AG04450 (cell line): ENCODE measurements around the gene UNKL. TPM values are rescaled to one million over a fixed set of nuclear protein-coding genes. Genes with fewer than 3 reads are reported as not detected.

ENCODE experiments used
- CTCF ChIA-PET: fragments of 300-600, 350-600 bp; formaldehyde crosslinking; extraction: SDS; loops from one replicate; lab custom pipeline; 2022; ENCODE audit warnings: antibody characterized with exemption, inconsistent platforms; lab: Charles Lee
- POLR2A ChIA-PET: fragments of 350-600 bp; formaldehyde crosslinking; extraction: SDS; loops from one replicate; lab custom pipeline; 2021; ENCODE audit warnings: antibody characterized with exemption, inconsistent platforms; lab: Yijun Ruan, JAX
- DNase-seq: peaks from one replicate; pipeline ENCODE4 v3.0.0-alpha.2; 2011; ENCODE audit warnings: low read depth, low spot score
- H3K27ac ChIP-seq: one replicate; pipeline ENCODE4 v1.5.1; 2012; ENCODE audit warnings: low read depth, low read length, control low read depth
- H3K27me3 ChIP-seq: one replicate; pipeline ENCODE4 v1.6.0; 2012; ENCODE audit warnings: low read length; ENCODE audit not compliant: control insufficient read depth, insufficient read depth
- H3K4me3 ChIP-seq: 2 replicates; pipeline ENCODE4 v1.5.1; 2011; ENCODE audit warnings: mild to moderate bottlenecking, low read depth, low read length, control low read depth
- H3K9me3 ChIP-seq: 2 replicates; pipeline ENCODE4 v1.5.1; 2012; ENCODE audit warnings: low read length; ENCODE audit not compliant: control insufficient read depth, insufficient read depth
- CTCF ChIP-seq: IDR thresholded peaks from 2 replicates; pipeline ENCODE4 v1.5.1; 2011; ENCODE audit warnings: low read depth, low read length, control low read depth, inconsistent platforms
- polyA plus RNA-seq: library from polyadenylated mRNA; depleted of rRNA; stranded (reverse); fragments of >200 nt; gene quantifications from 2 replicates; pipeline ENCODE4 v1.2.3, GENCODE V29; 2011

The UNKL gene
- polyA plus RNA-seq, 1 experiment = 7.6 TPM

GRCh38 chr16:1408171-1408837, 6.2 kb downstream of the UNKL start:
- TF ChIP-seq CTCF = no peak
- Histone ChIP-seq H3K27ac (no peak overlapping the region), H3K27me3 (no peaks in the 10 kb centered on the region), H3K4me3 (peak overlapping the region; percentile 67), H3K9me3 (no peaks in the 10 kb centered on the region)
- peak; percentile 62 for DNase-seq
- ChIA-PET CTCF (no interaction called here), POLR2A (interaction anchor here (0.5 to 1.0 kb wide), 3 partner anchors 12 to 61 kb away, joined by 3 to 5 read pairs (median 5); partner anchors contain the start of gene UQCC4)

- TF ChIP-seq CTCF = no peak
- Histone ChIP-seq H3K27ac (peak overlapping the region; percentile 39), H3K9me3 (no peaks in the 10 kb centered on the region), H3K27me3 (no peaks in the 10 kb centered on the region), H3K4me3 (peak overlapping the region; percentile 32)
- ChIA-PET CTCF (no interaction called here), POLR2A (interaction anchor here (0.6 to 1.0 kb wide), 2 partner anchors 13 to 24 kb away, joined by 5 read pairs; partner anchors contain the start of gene UQCC4)
- DNase-seq = no peak
Measured at GRCh38 chr16:1407753-1408152, 6.8 kb downstream of the UNKL start.

DNA sequence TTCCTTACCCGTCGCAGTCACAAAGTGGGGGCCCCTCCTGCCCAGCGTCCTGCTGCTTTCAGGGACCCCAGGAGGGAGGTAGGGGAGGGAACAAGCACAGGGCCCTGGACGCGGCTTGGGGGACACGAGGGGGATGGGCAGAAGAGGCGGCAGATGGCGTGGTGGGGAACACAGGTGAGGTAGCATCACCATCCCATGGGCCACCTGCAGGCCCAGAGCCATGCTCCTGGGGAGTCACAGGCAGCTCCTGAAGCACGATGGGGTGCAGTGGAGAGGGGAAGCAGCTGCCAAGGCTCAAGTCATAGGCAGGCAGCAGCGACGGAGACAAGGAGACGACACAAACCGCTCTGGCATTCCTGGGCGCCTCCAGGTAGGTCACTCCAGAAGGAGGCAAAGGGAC, 10.8 kb downstream of the UNKL start:
- DNase-seq = no peak
- ChIA-PET CTCF (no interaction called here), POLR2A (no interaction called here)
- no peak for TF ChIP-seq CTCF
- Histone ChIP-seq H3K4me3 (no peak overlapping the region), H3K9me3 (no peaks in the 10 kb centered on the region; the same call in 1 of the 2 replicates), H3K27me3 (no peaks in the 10 kb centered on the region), H3K27ac (no peak overlapping the region)

DNA sequence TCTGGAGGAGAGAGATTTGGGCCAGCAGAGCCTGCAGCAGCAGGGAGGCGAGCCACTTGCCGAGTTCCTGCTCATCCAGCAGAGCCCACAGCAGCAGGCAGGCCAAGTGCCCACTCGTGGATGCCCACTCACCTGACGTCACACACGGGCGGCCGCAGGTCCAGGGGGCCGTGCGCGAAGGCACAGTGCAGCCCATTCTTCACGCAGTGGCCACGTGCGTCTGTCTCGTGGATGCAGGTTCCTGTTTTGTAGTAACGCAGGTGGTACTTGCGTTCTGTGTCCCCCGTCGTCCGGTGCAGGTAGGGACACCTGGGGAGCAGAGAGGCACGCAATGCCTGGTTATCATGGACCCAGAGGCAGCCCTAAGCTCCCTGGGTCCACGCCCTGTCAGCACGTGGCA, 11.5 kb downstream of the UNKL start:
- ChIA-PET POLR2A (no interaction called here), CTCF (no interaction called here)
- H3K27ac ChIP-seq = no peak overlapping the region
- DNase-seq = no peak
- TF ChIP-seq CTCF = no peak
- no peaks in the 10 kb centered on the region; the same call in 1 of the 2 replicates for H3K9me3 ChIP-seq
- H3K27me3 ChIP-seq = no peaks in the 10 kb centered on the region
- no peak overlapping the region for H3K4me3 ChIP-seq

GRCh38 chr16:1401758-1402154, 12.7 kb downstream of the UNKL start:
- Histone ChIP-seq H3K27ac (no peak overlapping the region), H3K27me3 (no peaks in the 10 kb centered on the region), H3K9me3 (no peaks in the 10 kb centered on the region; the same call in 1 of the 2 replicates), H3K4me3 (no peak overlapping the region)
- TF ChIP-seq CTCF = no peak
- DNase-seq = no peak
- ChIA-PET CTCF (no interaction called here), POLR2A (interaction anchor here (0.6 kb wide), 1 partner anchor 79 kb away, joined by 4 read pairs; no protein-coding TSS in a partner anchor)
